ENCODE results near the gene OR10A6.
A peak's percentile ranks its signal among the peaks of the same experiment; 100 is the strongest.

The OR10A6 gene

GRCh38 chr11:7931168-7931567 lies at the start of gene OR10A6:
TSS of gene OR10A6 (minus strand) at chr11:7931268. CDS start at chr11:7928662, 2,606 bp downstream.
- DNase-seq (ENCODE audit: low read depth): no peak

GRCh38 chr11:7977232-7977917 lies 46.3 kb upstream of the OR10A6 start:
- DNase-seq (ENCODE audit: low read depth): peak; percentile 79

DNA sequence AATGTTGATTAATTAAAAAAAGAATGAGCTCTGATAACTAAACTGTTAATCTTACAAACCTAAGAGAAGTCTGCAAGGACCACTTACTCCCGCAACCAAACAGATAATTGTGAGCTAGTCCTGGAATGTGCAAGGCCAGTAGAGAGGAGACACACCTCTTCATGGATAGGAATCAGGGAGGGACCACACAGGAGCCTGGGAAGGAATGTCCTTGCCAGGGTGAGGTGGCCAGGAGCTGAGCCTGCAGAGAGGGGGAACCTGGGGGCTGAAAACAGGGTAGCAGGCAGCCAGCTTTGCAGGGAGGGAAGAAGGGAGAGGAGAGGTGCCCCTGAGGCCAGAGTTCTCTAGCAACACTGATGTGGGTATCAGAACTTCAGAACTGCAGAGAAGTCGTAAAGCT lies 43.6 kb upstream of the OR10A6 start:
- no peak for DNase-seq (ENCODE audit: low read depth)

- no peak for DNase-seq (ENCODE audit: low read depth)
Observed at GRCh38 chr11:7973011-7973410, 41.9 kb upstream of the OR10A6 start.

GRCh38 chr11:7971846-7972245 lies 40.8 kb upstream of the OR10A6 start:
- no peak for DNase-seq (ENCODE audit: low read depth)

DNA sequence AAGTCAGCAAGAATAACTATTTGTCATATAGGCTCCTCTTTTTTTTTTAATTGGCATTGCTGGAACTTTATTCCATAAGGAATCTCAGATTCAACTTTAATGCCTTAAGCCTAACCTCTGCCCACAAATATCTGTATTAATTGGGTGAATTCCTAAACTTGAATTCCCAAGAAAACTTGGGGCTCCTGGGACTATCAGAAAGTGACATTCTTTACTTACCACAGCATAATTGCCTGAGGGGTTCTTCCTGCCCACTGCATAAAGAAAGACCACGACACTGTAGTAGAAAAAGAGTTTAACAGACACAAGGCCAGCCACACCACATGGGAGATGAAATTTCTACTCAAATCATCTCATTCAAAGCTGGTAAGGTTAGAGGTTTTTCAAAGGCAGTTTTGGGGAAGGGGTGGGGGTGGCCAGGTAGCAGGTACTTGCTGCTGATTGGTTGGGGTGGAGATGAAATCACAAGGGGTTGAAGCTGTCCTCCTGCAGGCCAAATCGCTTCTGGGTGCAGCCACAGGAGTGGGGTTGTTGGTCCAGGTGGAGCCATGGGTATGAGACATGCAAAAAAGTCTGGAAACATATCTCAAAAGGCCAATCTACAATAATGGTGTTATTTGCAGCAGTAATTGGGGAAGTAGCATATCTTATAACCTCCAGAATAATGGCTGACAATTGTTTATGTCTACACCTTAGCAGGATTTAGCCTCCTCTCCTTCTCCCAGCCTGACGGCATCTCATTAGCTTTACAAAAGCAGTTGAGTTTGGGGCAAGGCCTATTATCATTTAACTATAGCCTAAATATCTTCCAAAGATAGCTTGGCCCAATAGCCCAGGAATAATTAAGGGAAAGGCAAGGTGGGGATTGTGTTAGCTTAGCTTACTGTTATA lies 38.9 kb upstream of the OR10A6 start:
- no peak for DNase-seq (ENCODE audit: low read depth)

- no peak for DNase-seq (ENCODE audit: low read depth)
Observed at GRCh38 chr11:7968686-7969085, 37.6 kb upstream of the OR10A6 start.

DNA sequence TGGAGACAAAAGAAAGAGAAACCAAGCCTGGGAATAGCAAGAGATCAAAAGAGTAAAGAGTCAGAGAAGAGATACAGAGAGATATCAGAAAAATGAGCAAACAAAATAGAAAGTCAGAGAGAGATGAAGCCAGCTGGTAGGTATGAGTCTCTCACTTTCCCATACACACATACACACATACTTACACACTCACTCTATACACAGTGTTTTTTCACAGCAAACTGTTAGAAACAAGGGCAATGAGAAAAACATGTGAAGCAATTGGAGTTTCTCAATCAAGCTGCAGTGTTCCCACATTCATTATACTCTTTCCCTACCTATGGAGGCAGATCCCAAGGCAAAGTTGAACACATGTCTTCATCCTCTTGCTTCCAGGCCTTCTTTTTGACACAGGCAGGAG lies 36.8 kb upstream of the OR10A6 start:
- DNase-seq (ENCODE audit: low read depth): no peak

- no peak for DNase-seq (ENCODE audit: low read depth)
Observed at GRCh38 chr11:7967097-7967496, 36.0 kb upstream of the OR10A6 start.

GRCh38 chr11:7965386-7965785 lies 34.3 kb upstream of the OR10A6 start, which contains the start of gene NLRP10:
TSS of gene NLRP10 (minus strand) at chr11:7965447. CDS start at chr11:7963495, 1,952 bp downstream.
- peak; percentile 65 for DNase-seq (ENCODE audit: low read depth)

DNA sequence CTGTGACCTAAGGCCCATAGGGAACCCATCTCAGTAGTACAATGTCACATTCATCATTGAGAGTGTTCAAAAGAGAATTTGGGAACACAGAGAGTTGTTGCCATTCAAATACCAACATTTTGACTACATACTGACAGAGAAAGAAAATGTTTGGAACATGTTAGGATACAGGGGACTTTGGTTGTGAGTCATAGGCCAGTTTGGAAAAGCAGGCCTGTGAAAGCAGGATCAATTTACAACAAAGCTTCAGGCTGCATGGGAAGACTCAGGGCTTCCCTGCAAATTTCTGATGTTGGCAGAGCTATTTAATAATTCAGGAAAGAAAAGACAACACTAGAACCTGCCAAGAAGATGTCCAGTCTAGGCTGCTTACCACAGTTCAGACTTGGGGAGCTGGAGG lies 33.8 kb upstream of the OR10A6 start:
- DNase-seq (ENCODE audit: low read depth): no peak

DNA sequence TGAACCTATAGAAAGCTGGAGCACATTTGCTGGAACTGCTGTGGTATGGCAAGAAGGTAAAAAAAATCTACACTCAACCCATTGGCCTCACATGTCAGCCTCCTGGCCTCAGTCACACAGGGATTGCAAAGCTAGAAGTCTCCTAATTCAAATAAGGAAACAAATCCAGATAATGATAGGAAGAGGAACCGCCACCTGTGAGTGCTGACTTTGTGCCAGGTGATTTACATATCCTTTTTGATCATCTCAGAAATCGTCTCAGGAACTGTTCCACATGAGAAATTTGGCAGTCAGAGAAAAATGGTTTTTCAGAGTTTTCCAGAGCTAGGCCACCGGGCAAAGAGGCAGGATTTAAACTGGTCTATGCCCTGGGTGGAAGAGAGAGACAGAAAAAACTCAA lies 33.2 kb upstream of the OR10A6 start:
- no peak for DNase-seq (ENCODE audit: low read depth)

- no peak for DNase-seq (ENCODE audit: low read depth)
Observed at GRCh38 chr11:7955191-7955590, 24.1 kb upstream of the OR10A6 start.

GRCh38 chr11:7949934-7950333 lies 18.9 kb upstream of the OR10A6 start:
- DNase-seq (ENCODE audit: low read depth): no peak

GRCh38 chr11:7944123-7944522 lies 13.1 kb upstream of the OR10A6 start:
- no peak for DNase-seq (ENCODE audit: low read depth)

DNA sequence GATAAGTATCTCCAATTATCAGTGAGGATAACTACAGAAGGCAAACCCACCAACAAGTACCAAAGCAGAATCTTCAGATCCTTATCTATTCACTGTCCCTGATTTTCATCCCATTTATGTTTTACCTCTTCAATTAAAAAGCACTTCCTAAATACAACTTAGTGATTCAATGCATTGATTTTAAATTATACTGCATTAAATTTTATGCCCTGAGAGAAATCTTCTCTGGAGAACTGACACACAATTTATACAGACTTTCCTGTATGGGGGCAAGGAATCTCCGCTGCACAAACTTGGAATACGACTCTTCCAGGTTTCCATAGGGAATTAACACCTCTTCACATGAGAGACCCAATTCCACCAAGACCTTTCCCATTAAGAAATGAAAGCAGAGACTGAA lies 10.5 kb upstream of the OR10A6 start, which contains the start of gene OR10A3:
OR10A3 (minus strand) TSS at position 101 of the 400 bp plus-strand sequence. CDS start 2,188 bp downstream, outside the sequence.
- no peak for DNase-seq (ENCODE audit: low read depth)

- DNase-seq (ENCODE audit: low read depth): no peak
Observed at GRCh38 chr11:7941146-7941545, 10.1 kb upstream of the OR10A6 start.

DNA sequence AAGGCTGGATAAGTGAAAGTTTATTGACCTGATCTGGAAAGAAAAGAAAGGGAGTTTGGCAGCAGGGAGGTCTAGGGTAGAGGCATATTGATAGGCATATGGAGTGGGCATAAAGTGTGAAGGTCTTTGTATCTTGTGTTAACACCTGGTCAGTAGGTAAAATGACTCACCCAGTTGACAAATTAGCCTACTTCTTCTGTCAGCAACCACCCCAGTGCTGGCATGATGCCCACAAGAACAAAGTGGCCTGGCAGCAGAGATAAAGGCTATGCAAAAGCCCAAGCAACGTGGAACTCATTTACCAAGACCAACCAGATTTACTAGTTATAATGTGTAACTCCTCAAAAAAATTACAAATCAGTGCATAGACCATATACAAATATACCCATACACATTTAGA lies 5.5 kb upstream of the OR10A6 start:
- DNase-seq (ENCODE audit: low read depth): no peak

- DNase-seq (ENCODE audit: low read depth): no peak
Observed at GRCh38 chr11:7927635-7928034, 3.4 kb downstream of the OR10A6 start.

DNA sequence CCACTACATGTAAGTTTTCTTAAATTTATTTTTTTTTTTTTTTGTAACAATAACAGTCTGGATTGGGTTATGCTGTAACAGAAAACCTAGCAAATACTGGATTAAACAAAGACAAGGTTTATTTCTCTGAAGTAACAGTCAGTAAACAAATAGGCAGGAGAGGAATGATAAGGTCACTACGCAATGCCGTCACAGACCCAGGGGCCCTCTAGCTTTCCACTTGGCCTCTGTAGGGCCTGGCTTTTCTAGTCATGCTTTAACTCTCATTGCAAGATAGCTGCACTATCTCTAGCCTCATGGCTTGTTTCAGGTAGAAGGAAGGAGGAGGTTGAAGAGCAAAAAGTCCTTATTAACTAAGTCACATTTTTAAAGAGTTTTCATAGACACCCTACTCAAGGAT lies 6.5 kb downstream of the OR10A6 start:
- DNase-seq (ENCODE audit: low read depth): no peak

GRCh38 chr11:7918141-7918540 lies 12.9 kb downstream of the OR10A6 start:
- DNase-seq (ENCODE audit: low read depth): no peak

- no peak for DNase-seq (ENCODE audit: low read depth)
Observed at GRCh38 chr11:7911011-7911410, 20.1 kb downstream of the OR10A6 start.

DNA sequence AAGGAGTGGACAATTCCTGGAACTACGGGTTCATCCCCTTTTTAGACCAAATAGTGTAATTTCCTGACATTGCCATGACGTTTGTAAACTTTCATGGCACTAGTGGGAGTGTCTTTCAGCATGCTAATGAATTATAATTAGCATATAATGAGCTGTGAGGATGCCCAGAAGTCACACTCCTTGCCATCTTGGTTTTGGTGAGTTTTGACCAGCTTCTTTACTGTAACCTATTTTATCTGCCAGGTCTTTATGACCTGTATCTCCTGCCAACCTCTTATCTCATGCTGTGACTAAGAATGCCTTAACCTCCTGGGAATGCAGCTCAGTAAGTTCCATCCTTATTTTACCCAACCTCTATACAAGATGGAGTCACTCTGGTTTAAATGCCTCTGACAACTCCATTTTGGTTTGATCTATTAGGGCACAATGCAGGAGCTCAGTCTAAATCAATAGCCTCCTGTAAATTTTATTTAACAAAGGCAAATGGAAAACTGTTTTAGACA lies 20.7 kb downstream of the OR10A6 start:
- no peak for DNase-seq (ENCODE audit: low read depth)
